ENCODE data around the gene GEMIN5. TPM values are rescaled to one million over a fixed set of nuclear protein-coding genes. Genes with fewer than 3 reads are reported as not detected.
"Not testable (repeated sequence)": the region's sequence is repeated elsewhere in the genome, so short reads cannot be mapped to it uniquely, and the experiment has no call there.

Gene GEMIN5
- total and polyA plus RNA-seq, 12 donors, result 4.1 to 18.5 (median 15.6) TPM

GRCh38 chr5:154916874-154917273 is 21.1 kb downstream of the GEMIN5 start:
- intact Hi-C loops (cut with DNase I), result loop anchor here in 2 of 10 donors (10.0 kb wide), 2 partner anchors 52 to 262 kb away; no protein-coding TSS in a partner anchor
- Histone ChIP-seq H3K27me3 (no peaks in the 10 kb centered on the region), H3K9me3 (no peaks in the 10 kb centered on the region), H3K4me1 (no peaks in the 10 kb centered on the region), H3K27ac (no peak overlapping the region), H3K4me3 (no peak overlapping the region), H3K36me3 (peaks cover 0 to 100% (median 47%) of the 10 kb centered on the region in 9 donors)
- no peak for TF ChIP-seq CTCF (IDR thresholded peaks at IDR 0.05)
- DNase-seq (no peak), ATAC-seq (no peak)
- WGBS, 2 donors, result 78% methylated on average over 3 of the region's 3 CpGs

GRCh38 chr5:154905601-154906000 is 32.4 kb downstream of the GEMIN5 start:
- H3K9me3 ChIP-seq; ATAC-seq; intact Hi-C loops (cut with DNase I); H3K4me1 ChIP-seq; H3K27ac ChIP-seq; DNase-seq; H3K27me3 ChIP-seq; H3K4me3 ChIP-seq: not testable (repeated sequence)
- H3K36me3 ChIP-seq, result peaks cover 0 to 100% (median 57%) of the 10 kb centered on the region in 9 donors
- WGBS, 2 donors, result 90 to 91% methylated on average over 7 of the region's 7 CpGs

- intact Hi-C loops (cut with DNase I), result no loop called here
- 91 to 95% methylated on average over 6 of the region's 6 CpGs for WGBS, 2 donors
Measured at GRCh38 chr5:154901913-154902312, 36.1 kb downstream of the GEMIN5 start.

GRCh38 chr5:154901276-154901675 is 36.7 kb downstream of the GEMIN5 start:
- TF ChIP-seq CTCF (IDR thresholded peaks at IDR 0.05), result no peak
- Histone ChIP-seq H3K27ac (no peak overlapping the region), H3K4me1 (no peaks in the 10 kb centered on the region), H3K9me3 (no peaks in the 10 kb centered on the region), H3K4me3 (no peak overlapping the region), H3K36me3 (peaks cover 0 to 100% (median 59%) of the 10 kb centered on the region in 9 donors), H3K27me3 (no peaks in the 10 kb centered on the region)
- intact Hi-C loops (cut with DNase I), result no loop called here
- DNase-seq (no peak), ATAC-seq (no peak)
- WGBS, 2 donors, result 94 to 95% methylated on average over 2 of the region's 2 CpGs

More at GRCh38 chr5:154901913-154902312, 36.1 kb downstream of the GEMIN5 start:
- Histone ChIP-seq H3K36me3 (peaks cover 0 to 100% (median 54%) of the 10 kb centered on the region in 9 donors), H3K4me1 (no peaks in the 10 kb centered on the region), H3K27me3 (no peaks in the 10 kb centered on the region), H3K27ac (no peak overlapping the region), H3K4me3 (no peak overlapping the region), H3K9me3 (no peaks in the 10 kb centered on the region)
- ATAC-seq (no peak), DNase-seq (no peak)
- TF ChIP-seq CTCF (IDR thresholded peaks at IDR 0.05), result no peak

- intact Hi-C loops (cut with DNase I), result no loop called here
- DNase-seq, result no peak
- Histone ChIP-seq H3K27me3 (no peaks in the 10 kb centered on the region), H3K27ac (no peak overlapping the region), H3K4me3 (no peak overlapping the region), H3K9me3 (no peaks in the 10 kb centered on the region), H3K4me1 (no peaks in the 10 kb centered on the region), H3K36me3 (peaks cover 0 to 100% (median 57%) of the 10 kb centered on the region in 9 donors)
- ATAC-seq, result no peak
- WGBS, 2 donors, result 93% methylated on average over 1 of the region's 1 CpG
- no peak for TF ChIP-seq CTCF (IDR thresholded peaks at IDR 0.05)
Measured at GRCh38 chr5:154900066-154900465, 37.9 kb downstream of the GEMIN5 start.

All from heart right ventricle (tissue), 16 donors.